Measurements from ENCODE around the gene ITPR3.
"Not testable (repeated sequence)": the region's sequence is repeated elsewhere in the genome, so short reads cannot be mapped to it uniquely, and the experiment has no call there.

Gene ITPR3

GRCh38 chr6:33591424-33592032 lies 29.6 kb upstream of the ITPR3 start:
- no peak for FAIRE-seq

DNA sequence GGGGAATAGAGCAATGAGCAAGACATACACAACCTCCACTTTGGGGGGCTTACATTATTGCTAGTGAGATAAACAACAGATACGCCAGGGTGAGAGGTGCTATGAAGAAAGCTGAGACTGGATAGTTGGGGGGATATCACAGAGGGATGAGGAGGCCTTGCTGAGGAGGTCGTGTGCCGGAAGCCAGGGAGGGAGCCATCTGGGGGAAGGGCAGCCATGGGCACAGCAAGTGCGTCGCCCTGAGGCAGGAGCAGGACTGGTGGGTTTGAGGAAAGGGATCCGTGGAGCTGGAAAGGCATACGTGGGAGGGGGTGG lies 28.9 kb upstream of the ITPR3 start:
- no peak for FAIRE-seq

DNA sequence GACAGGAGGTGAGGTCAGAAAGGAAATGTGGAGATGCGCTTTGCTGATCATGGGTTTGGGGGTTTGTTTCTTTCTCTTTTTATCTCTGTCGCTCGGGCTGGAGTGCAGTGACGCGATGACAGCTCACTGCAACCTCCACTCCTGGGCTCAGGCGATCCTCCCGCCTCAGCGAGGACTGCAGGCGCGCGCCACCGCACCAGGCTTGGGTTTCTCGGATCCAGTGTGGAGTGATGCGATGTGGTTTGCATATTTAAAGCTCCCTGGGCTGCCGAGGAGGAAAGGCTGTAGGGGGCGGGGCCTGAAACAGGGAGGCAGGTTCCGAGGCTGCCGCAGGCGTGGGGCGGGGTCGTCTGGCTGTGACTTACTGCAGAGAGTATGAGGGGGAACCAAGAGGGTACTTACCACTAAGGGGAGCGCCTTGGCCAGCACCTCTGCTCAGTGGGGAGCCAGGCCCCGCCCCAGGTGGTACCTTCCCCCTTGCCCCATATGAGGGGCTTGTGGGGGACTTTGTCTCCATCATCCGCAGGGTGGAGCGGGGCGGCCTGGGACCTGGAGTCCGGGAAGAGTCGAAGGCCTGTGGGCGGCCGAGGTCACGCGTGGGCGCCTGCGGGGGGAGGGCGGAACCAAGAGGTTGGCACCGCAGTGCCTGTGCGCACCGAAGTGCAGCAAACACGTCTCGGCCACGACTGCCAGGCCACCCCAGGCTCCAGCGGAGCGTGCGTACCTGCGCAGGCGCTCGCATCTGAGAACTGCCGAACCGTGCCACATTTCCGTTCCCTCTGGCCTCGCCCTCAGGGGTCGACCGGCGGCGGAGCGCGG lies 28.3 kb upstream of the ITPR3 start:
- no peak for FAIRE-seq

- FAIRE-seq = no peak
Observed at GRCh38 chr6:33593414-33593727, 27.8 kb upstream of the ITPR3 start.

GRCh38 chr6:33595001-33595846 lies 25.9 kb upstream of the ITPR3 start:
- FAIRE-seq = no peak

DNA sequence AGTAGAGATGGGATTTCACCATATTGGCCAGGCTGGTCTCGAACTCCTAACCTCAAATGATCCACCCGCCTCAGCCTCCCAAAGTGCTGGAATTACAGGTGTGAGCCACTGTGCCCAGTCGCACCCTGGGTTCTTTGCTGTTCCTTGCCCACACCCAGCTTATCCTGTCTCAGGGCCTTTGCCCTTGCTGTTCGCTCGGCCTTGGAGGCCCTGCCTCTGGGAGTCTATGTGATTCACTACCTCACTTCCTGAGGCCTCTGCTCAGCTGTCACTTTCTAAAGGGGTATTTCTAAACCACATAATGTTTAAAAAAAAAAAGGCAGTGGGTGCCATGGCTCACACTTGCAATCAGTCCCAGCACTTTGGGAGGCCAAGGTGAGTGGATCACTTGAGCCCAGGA lies 24.2 kb upstream of the ITPR3 start:
- not testable (repeated sequence) for FAIRE-seq

- FAIRE-seq = no peak
Observed at GRCh38 chr6:33597551-33598322, 23.4 kb upstream of the ITPR3 start.

DNA sequence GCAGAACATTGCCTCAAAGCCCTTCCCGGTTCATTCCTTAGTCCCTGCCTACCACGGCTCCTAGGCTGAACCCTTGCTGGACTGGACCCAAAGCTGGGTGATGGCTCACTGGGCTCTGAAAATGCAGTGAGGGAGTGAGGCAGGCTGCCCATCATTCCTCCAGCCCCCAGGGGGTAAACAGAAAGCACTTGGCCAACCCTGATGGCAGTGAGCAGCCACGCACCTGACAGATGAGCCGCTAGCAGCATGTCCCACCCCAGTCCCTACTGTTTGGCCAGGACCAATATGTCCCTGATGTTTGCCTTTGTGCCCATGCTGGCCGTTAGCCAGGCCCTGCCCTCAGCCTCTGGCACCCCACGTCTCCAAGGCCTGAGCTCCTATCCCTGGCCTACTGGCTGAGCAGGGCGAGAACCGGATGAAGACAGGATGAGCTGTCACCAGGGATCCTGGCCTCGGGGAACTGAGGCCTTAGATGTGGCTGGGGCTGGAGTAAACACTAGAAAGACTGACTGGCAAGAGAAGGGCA lies 21.6 kb upstream of the ITPR3 start:
- no peak for FAIRE-seq

DNA sequence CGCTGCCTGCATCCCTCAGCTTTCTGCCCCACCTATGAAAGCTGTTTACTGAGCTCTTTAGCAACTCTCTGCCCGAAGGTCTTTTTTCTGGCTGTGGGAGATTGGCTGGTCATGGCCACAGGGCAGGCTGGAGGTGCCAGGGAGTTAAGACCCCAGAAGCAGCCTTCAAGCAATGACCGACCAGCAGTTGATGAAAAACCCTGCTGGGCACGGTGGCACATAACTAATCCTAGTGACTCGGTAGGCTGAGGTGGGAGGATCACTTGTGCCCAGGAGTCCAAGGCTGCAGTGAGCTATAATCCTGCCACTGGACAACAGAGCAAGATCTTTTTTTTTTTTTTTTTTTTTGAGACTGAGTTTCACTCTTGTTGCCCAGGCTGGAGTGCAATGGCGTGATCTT lies 20.4 kb upstream of the ITPR3 start:
- no peak for FAIRE-seq

DNA sequence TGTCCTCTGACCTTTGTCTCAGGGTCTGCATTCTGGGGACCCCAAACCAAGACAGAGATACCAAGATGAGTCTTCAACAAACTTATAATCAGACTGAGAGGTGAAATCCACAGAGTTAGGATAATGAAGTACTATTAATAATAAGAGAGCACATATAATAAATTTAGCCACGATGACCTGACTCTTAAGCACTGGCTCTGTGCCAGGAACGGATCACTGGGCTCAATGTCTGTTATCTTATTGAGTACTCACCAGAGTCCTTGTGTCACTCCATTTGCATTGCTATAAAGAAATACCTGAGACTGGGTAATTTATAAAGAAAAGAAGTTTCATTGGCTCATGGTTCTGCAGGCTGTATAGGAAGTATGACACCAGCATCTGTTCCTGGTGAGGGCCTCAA lies 18.9 kb upstream of the ITPR3 start:
- no peak for FAIRE-seq

DNA sequence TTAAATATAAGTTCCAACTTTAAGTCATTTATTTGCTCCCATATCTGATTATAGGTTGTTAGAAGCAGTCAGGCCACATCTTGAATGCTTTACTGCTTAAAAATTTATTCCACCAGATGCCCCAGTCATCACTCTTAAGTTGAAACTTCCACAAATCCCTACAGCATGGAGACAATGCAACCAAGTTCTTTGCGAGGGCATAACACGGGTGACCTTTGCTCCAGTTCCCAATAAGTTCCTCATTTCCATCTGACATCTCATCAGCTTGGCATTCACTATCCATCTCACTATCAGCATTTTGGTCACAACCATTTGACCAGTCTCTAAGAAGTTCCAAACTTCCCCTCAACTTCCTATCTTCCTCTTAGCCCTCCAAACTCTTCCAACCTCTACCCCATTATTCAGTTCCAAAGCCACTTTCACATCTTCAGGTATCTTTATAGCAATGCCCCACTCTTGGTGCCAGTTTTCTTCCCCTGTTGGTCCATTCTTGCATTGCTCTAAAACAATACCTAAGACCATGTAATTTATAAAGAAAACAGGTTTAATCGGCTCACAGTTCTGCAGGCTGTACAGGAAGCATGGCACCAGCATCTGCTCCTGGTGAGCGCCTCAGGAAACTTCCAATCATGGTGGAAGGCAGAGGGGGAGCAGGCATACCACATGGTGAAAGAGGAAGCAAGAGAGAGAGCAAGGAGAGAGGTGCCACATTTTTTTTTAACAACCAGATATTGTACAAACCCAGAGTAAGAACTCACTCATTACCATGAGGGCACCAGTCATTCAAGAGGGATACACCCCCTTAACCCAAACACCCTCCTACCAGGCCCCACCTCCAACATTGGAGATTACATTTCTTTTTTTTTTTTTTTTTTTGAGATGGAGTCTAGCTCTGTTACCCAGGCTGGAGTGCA lies 15.9 kb upstream of the ITPR3 start:
- no peak for FAIRE-seq

GRCh38 chr6:33606642-33607041 lies 14.5 kb upstream of the ITPR3 start:
- FAIRE-seq = no peak

- FAIRE-seq = no peak
Observed at GRCh38 chr6:33607126-33607783, 13.9 kb upstream of the ITPR3 start.

DNA sequence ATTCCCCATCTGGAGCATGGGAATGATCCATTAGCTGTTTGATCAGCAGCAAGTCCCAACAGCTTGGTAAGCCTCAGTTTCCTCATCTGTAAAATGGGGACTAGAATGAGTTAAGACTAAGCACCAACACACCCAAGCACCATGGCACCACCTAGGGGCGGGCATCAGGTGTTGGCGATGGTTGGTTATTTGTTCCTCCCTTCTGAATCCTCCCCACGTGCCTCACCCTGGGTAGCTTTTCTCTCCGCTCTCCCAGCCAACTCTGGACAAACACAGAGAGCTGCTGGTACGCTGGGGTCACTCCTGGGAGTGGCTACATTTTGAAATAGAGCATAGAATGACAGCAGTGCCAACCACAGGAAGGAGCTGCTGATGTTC lies 13.3 kb upstream of the ITPR3 start:
- no peak for FAIRE-seq

- FAIRE-seq = no peak
Observed at GRCh38 chr6:33609019-33609418, 12.1 kb upstream of the ITPR3 start.

DNA sequence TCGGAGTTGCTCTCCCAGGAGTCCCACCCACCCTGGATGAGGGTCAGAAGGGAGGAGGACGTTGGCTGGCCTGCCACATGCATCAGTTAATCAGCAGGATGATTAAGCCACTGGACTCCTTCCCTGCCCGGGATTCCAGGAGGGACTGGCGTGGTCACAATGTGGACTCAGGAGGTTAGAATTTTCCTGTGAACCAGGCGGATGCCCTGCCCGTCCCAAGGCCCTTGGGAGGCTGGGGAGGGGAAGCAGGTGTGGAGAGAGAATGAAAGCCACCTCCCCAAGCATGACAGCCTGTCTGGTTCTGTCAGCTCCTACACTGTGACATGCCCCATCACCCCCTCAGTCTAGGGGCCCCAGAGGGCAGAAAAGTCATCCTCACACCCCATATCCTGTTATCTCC lies 11.6 kb upstream of the ITPR3 start:
- no peak for FAIRE-seq

GRCh38 chr6:33610067-33610466 lies 11.1 kb upstream of the ITPR3 start:
- no peak for FAIRE-seq

- FAIRE-seq = no peak
Observed at GRCh38 chr6:33610779-33611732, 10.1 kb upstream of the ITPR3 start.

GRCh38 chr6:33613146-33613794 lies 7.9 kb upstream of the ITPR3 start:
- FAIRE-seq = no peak

- FAIRE-seq = no peak
Observed at GRCh38 chr6:33613795-33614168, 7.3 kb upstream of the ITPR3 start.
